ENCODE data around the gene GALNTL6.
A peak's percentile ranks its signal among the peaks of the same experiment; 100 is the strongest.

The GALNTL6 gene

GRCh38 chr4:172125443-172125842 is 312.2 kb downstream of the GALNTL6 start:
- no peak for DNase-seq

GRCh38 chr4:172127168-172127567 is 314.0 kb downstream of the GALNTL6 start:
- no peak for DNase-seq

GRCh38 chr4:172129593-172129992 is 316.4 kb downstream of the GALNTL6 start:
- DNase-seq: no peak

- DNase-seq: no peak
Measured at GRCh38 chr4:172134521-172134920, 321.3 kb downstream of the GALNTL6 start.

GRCh38 chr4:172141025-172141424 is 327.8 kb downstream of the GALNTL6 start:
- no peak for DNase-seq

- DNase-seq: no peak
Measured at GRCh38 chr4:172142281-172142741, 329.1 kb downstream of the GALNTL6 start.

- DNase-seq: no peak
Measured at GRCh38 chr4:172143605-172144314, 330.6 kb downstream of the GALNTL6 start.

GRCh38 chr4:172147687-172148086 is 334.5 kb downstream of the GALNTL6 start:
- DNase-seq: no peak

GRCh38 chr4:172149329-172149728 is 336.1 kb downstream of the GALNTL6 start:
- DNase-seq: no peak

- no peak for DNase-seq
Measured at GRCh38 chr4:172152284-172152683, 339.1 kb downstream of the GALNTL6 start.

- no peak for DNase-seq
Measured at GRCh38 chr4:172153719-172154118, 340.5 kb downstream of the GALNTL6 start.

- no peak for DNase-seq
Measured at GRCh38 chr4:172155838-172156345, 342.7 kb downstream of the GALNTL6 start.

- DNase-seq: peak in 1 of 14 donors; percentile 4
Measured at GRCh38 chr4:172157946-172158345, 344.7 kb downstream of the GALNTL6 start.

GRCh38 chr4:172163215-172163614 is 350.0 kb downstream of the GALNTL6 start:
- DNase-seq: no peak

- no peak for DNase-seq
Measured at GRCh38 chr4:172168888-172169287, 355.7 kb downstream of the GALNTL6 start.

- DNase-seq: no peak
Measured at GRCh38 chr4:172169871-172170270, 356.7 kb downstream of the GALNTL6 start.

GRCh38 chr4:172173206-172173605 is 360.0 kb downstream of the GALNTL6 start:
- no peak for DNase-seq

- no peak for DNase-seq
Measured at GRCh38 chr4:172177382-172177781, 364.2 kb downstream of the GALNTL6 start.

GRCh38 chr4:172188248-172188988 is 375.2 kb downstream of the GALNTL6 start:
- no peak for DNase-seq

GRCh38 chr4:172202480-172203076 is 389.4 kb downstream of the GALNTL6 start:
- no peak for DNase-seq

- no peak for DNase-seq
Measured at GRCh38 chr4:172207258-172207657, 394.1 kb downstream of the GALNTL6 start.

GRCh38 chr4:172207886-172208285 is 394.7 kb downstream of the GALNTL6 start:
- no peak for DNase-seq

- DNase-seq: no peak
Measured at GRCh38 chr4:172220679-172221078, 407.5 kb downstream of the GALNTL6 start.
